ENCODE results near the gene C19orf12.

DNA sequence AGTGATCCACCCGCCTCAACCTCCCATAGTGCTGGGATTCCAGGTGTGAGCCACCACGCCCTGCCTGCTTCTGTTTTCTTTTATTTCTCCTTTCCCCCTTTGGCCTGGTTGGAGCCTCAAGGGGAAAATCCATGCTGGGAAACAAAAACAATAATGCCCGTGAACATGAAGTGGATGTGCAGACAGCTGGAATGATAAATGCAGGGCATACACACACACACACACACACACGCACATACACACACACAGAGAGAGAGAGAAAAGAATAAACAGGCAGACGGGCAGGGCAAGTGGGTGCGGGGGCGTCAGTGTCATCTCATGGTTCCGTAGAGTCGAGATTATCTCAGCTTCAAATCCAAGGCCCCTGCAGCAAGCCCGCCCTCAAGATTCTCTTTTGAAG is 54.2 kb downstream of the C19orf12 start:
- TF ChIP-seq, protein P1, sequence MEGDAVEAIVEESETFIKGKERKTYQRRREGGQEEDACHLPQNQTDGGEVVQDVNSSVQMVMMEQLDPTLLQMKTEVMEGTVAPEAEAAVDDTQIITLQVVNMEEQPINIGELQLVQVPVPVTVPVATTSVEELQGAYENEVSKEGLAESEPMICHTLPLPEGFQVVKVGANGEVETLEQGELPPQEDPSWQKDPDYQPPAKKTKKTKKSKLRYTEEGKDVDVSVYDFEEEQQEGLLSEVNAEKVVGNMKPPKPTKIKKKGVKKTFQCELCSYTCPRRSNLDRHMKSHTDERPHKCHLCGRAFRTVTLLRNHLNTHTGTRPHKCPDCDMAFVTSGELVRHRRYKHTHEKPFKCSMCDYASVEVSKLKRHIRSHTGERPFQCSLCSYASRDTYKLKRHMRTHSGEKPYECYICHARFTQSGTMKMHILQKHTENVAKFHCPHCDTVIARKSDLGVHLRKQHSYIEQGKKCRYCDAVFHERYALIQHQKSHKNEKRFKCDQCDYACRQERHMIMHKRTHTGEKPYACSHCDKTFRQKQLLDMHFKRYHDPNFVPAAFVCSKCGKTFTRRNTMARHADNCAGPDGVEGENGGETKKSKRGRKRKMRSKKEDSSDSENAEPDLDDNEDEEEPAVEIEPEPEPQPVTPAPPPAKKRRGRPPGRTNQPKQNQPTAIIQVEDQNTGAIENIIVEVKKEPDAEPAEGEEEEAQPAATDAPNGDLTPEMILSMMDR (IDR thresholded peaks at IDR 0.05; ENCODE audit: low read depth, low read length, poor library complexity, severe bottlenecking): no peak
- no peak for TF ChIP-seq EZH2phosphoT487 (IDR thresholded peaks at IDR 0.05; ENCODE audit: borderline replicate concordance, low read length)

Measured in DOHH2 (cell line).